GDM1 (cell line): ENCODE data around the gene GRM6.

Experiments
- DNase-seq: peaks from one replicate; lab custom pipeline; 2025; lab: John Stamatoyannopoulos, UW

Gene GRM6

GRCh38 chr5:178983728-178984127 lies 11.4 kb downstream of the GRM6 start:
- DNase-seq: no peak

- no peak for DNase-seq
Observed at GRCh38 chr5:178982941-178983340, 12.2 kb downstream of the GRM6 start.

DNA sequence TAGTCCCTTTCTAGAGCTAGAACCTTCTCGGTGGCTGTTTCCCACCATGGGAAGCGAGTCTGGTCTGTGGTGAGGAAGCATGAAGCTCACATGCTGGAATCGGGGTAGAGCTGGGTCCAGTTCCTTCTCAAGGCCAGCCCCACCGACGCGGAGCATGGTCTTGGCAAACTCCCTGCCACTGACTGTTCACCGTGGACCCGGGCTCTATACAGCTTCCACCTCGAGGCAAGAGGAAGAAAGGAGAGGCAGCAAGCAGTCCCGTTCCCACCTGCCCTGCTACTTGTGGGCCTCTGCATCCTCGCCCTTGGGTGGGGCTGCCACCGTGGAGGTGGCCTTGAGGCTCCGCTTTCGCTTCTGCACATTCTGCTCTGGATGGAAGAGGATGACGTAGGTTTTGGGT lies 13.7 kb downstream of the GRM6 start:
- DNase-seq: no peak

DNA sequence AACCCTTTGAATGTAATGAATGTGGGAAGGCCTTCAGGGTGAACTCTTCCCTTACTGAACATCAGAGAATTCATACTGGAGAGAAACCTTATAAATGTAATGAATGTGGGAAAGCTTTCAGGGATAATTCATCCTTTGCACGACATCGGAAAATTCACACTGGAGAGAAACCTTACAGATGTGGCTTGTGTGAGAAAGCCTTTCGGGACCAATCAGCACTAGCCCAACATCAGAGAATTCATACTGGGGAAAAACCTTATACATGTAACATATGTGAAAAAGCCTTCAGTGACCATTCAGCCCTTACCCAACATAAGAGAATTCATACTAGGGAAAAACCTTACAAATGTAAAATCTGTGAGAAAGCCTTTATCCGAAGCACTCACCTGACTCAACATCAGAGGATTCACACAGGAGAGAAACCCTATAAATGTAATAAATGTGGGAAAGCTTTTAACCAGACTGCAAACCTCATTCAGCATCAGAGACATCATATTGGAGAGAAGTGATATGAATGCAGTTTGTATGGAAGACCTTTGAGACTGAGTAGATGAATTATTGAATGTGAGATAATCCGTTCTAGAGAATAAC lies 29.6 kb downstream of the GRM6 start:
- no peak for DNase-seq

GRCh38 chr5:178941361-178941760 lies 53.8 kb downstream of the GRM6 start:
- DNase-seq: no peak

- DNase-seq: no peak
Observed at GRCh38 chr5:178940569-178941360, 54.4 kb downstream of the GRM6 start, which contains the start of gene ZNF454. TSS of gene ZNF454 (plus strand) at chr5:178941198. CDS start at chr5:178942792, 1,594 bp downstream.

DNA sequence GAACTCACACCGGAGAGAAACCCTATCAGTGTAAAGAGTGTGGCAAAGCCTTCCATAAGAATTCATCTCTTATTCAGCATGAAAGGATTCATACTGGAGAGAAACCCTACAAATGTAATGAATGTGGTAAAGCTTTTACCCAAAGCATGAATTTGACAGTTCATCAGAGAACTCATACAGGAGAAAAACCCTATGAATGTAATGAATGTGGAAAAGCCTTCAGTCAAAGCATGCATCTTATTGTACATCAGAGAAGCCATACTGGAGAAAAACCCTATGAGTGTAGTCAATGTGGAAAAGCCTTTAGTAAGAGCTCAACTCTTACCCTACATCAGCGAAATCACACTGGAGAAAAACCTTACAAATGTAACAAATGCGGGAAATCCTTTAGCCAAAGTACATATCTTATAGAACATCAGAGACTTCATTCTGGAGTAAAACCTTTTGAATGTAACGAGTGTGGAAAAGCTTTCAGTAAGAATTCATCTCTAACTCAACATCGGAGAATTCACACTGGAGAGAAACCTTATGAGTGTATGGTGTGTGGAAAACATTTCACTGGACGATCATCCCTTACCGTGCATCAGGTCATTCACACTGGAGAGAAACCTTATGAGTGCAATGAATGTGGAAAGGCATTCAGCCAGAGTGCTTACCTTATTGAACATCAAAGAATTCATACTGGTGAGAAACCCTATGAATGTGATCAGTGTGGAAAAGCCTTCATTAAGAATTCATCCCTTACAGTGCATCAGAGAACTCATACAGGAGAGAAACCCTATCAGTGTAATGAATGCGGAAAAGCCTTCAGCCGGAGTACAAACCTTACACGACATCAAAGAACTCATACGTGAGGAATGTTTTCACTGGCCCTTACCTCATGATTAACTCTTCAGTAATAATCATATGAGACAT lies 63.0 kb downstream of the GRM6 start:
- no peak for DNase-seq
